Loucy (cell line): ENCODE measurements around the gene NMT1.

Experiments
- H2AFZ ChIP-seq: fragments of 200-600 bp; sonication (generic); 2 replicates; pipeline ENCODE4 v1.6.0; 2016; ENCODE audit warnings: antibody characterized with exemption, mild to moderate bottlenecking, low read length, moderate library complexity
- H3F3A ChIP-seq: fragments of 200-600 bp; 2 replicates; pipeline ENCODE4 v1.6.0; 2016; ENCODE audit warnings: antibody characterized with exemption, low read depth, mild to moderate bottlenecking
- H3K27me3 ChIP-seq: fragments of 200-600 bp; sonication (generic); 2 replicates; pipeline ENCODE4 v1.6.1; 2014; ENCODE audit warnings: low read length, mild to moderate bottlenecking; ENCODE audit not compliant: insufficient read depth, poor library complexity, severe bottlenecking
- H3K36me3 ChIP-seq: fragments of 200-600 bp; sonication (generic); 2 replicates; pipeline ENCODE4 v1.6.1; 2016; ENCODE audit warnings: low read length; ENCODE audit not compliant: insufficient read depth
- H3K4me1 ChIP-seq: fragments of 200-600 bp; sonication (generic); 2 replicates; pipeline ENCODE4 v1.5.1; 2014; ENCODE audit warnings: low read length, mild to moderate bottlenecking; ENCODE audit not compliant: insufficient read depth, poor library complexity, severe bottlenecking
- H3K4me2 ChIP-seq: fragments of 200-600 bp; sonication (generic); 2 replicates; pipeline ENCODE4 v1.6.0; 2014; ENCODE audit warnings: antibody characterized with exemption, low read length, low read depth, mild to moderate bottlenecking; ENCODE audit not compliant: poor library complexity, severe bottlenecking
- H3K4me3 ChIP-seq: fragments of 200-600 bp; sonication (generic); 2 replicates; pipeline ENCODE4 v1.5.1; 2014; ENCODE audit warnings: low read length, mild to moderate bottlenecking, mixed read lengths; ENCODE audit not compliant: poor library complexity, severe bottlenecking
- H3K79me2 ChIP-seq: fragments of 200-600 bp; sonication (generic); 2 replicates; pipeline ENCODE4 v1.6.1; 2014; ENCODE audit warnings: low read length; ENCODE audit not compliant: insufficient read depth
- H3K9ac ChIP-seq: fragments of 200-600 bp; sonication (generic); 2 replicates; pipeline ENCODE4 v1.6.0; 2014; ENCODE audit warnings: mild to moderate bottlenecking, low read depth, low read length, moderate library complexity; ENCODE audit not compliant: poor library complexity, severe bottlenecking
- H3K9me2 ChIP-seq: fragments of 200-600 bp; sonication (generic); replicated peaks from 2 replicates; pipeline ENCODE4 v1.6.1; 2016; ENCODE audit warnings: low read depth, low read length, mixed read lengths
- H3K9me3 ChIP-seq: fragments of 200-600 bp; sonication (generic); 2 replicates; pipeline ENCODE4 v1.6.1; 2014; ENCODE audit warnings: mild to moderate bottlenecking, antibody characterized with exemption, low read length, low read depth; ENCODE audit not compliant: insufficient read depth
- H4K20me1 ChIP-seq: fragments of 200-600 bp; sonication (generic); 2 replicates; pipeline ENCODE4 v1.6.0; 2014; ENCODE audit warnings: antibody characterized with exemption, low read length, mild to moderate bottlenecking; ENCODE audit not compliant: insufficient read depth, poor library complexity, severe bottlenecking
- CTCF ChIP-seq: fragments of 200-600 bp; sonication (generic); conservative IDR thresholded peaks from 2 replicates; pipeline ENCODE4 v1.5.1; 2014; ENCODE audit warnings: mild to moderate bottlenecking, antibody characterized with exemption, low read length
- EZH2phosphoT487 ChIP-seq: fragments of 200-600 bp; IDR thresholded peaks from 2 replicates; pipeline ENCODE4 v1.6.1; 2018; ENCODE audit warnings: antibody characterized with exemption, mild to moderate bottlenecking, moderate library complexity, borderline replicate concordance

NMT1 gene

GRCh38 chr17:45138911-45139532 is 77.9 kb downstream of the NMT1 start:
- Histone ChIP-seq H3K4me1 (peaks cover 11% of the 10 kb centered on the region), H3K36me3 (no peaks in the 10 kb centered on the region), H3K79me2 (peaks cover 14% of the 10 kb centered on the region; the same call in 1 of the 2 replicates), H3K9me2 (no peaks in the 10 kb centered on the region), H4K20me1 (no peaks in the 10 kb centered on the region), H3K4me2 (no peak overlapping the region), H3K9ac (peak overlapping the region; percentile 16), H2AFZ (no peak overlapping the region), H3K4me3 (no peak overlapping the region), H3K27me3 (no peaks in the 10 kb centered on the region), H3K9me3 (no peaks in the 10 kb centered on the region), H3F3A (no peaks in the 10 kb centered on the region)
- TF ChIP-seq CTCF: no peak
- TF ChIP-seq EZH2phosphoT487: no peak

- peaks cover 14% of the 10 kb centered on the region; the same call in 1 of the 2 replicates for H3K79me2 ChIP-seq
- peak overlapping the region; percentile 16 for H3K9ac ChIP-seq
- no peak for TF ChIP-seq CTCF
- TF ChIP-seq EZH2phosphoT487: no peak
- no peak overlapping the region for H3K4me2 ChIP-seq
- H4K20me1 ChIP-seq: no peaks in the 10 kb centered on the region
- H3K9me2 ChIP-seq: no peaks in the 10 kb centered on the region
- no peak overlapping the region for H2AFZ ChIP-seq
- no peaks in the 10 kb centered on the region for H3K27me3 ChIP-seq
- H3K4me1 ChIP-seq: peaks cover 11% of the 10 kb centered on the region
- H3K9me3 ChIP-seq: no peaks in the 10 kb centered on the region
- H3F3A ChIP-seq: no peaks in the 10 kb centered on the region
- H3K4me3 ChIP-seq: no peak overlapping the region
- H3K36me3 ChIP-seq: no peaks in the 10 kb centered on the region
Observed at GRCh38 chr17:45139533-45139920, 78.4 kb downstream of the NMT1 start.

GRCh38 chr17:45143094-45143670 is 82.1 kb downstream of the NMT1 start:
- Histone ChIP-seq H3K4me1 (peaks cover 12% of the 10 kb centered on the region), H3K9ac (peak overlapping the region; percentile 18), H3K36me3 (no peaks in the 10 kb centered on the region), H3K9me2 (no peaks in the 10 kb centered on the region), H2AFZ (no peak overlapping the region), H3K9me3 (no peaks in the 10 kb centered on the region), H3F3A (no peaks in the 10 kb centered on the region), H3K4me2 (peak overlapping the region; percentile 24), H3K79me2 (peaks cover 11% of the 10 kb centered on the region; the same call in 1 of the 2 replicates), H4K20me1 (no peaks in the 10 kb centered on the region), H3K4me3 (no peak overlapping the region), H3K27me3 (no peaks in the 10 kb centered on the region)
- no peak for TF ChIP-seq EZH2phosphoT487
- no peak for TF ChIP-seq CTCF
